Panc1 (cell line): Measurements from ENCODE around the gene ARFGEF2. TPM values are rescaled to one million over a fixed set of nuclear protein-coding genes. Genes with fewer than 3 reads are reported as not detected.
A peak's percentile ranks its signal among the peaks of the same experiment; 100 is the strongest.

Experiments used
- ATAC-seq: fragments of 200-7000 bp; cut with Tn5 transposase; 2 replicates; pipeline ENCODE4 v1.9.1; 2020; ENCODE audit warnings: mild to moderate bottlenecking, moderate library complexity
- BruUV-seq: library from RNA; stranded (reverse); fragments of 400-500 nt; replicated peaks from 2 replicates; lab custom pipeline; 2021; lab: Mats Ljungman, UMichigan
- CTCF ChIA-PET: fragments of 300-600 bp; sonication (Branson Sonifier 250); formaldehyde crosslinking; loops from one replicate; lab custom pipeline; 2022; ENCODE audit warnings: antibody characterized with exemption; lab: Charles Lee
- POLR2A ChIA-PET: fragments of 300-600 bp; sonication (Branson Sonifier 250); formaldehyde crosslinking; loops from one replicate; lab custom pipeline; 2022; ENCODE audit warnings: antibody characterized with exemption; lab: Charles Lee
- DNase-seq: peaks from one replicate; pipeline ENCODE4 v3.0.0-alpha.2; 2010; ENCODE audit warnings: low read depth, low spot score
- H3K27ac ChIP-seq: 2 replicates; pipeline ENCODE4 v1.5.1; 2011; ENCODE audit warnings: mild to moderate bottlenecking, low read length, inconsistent platforms
- H3K27me3 ChIP-seq: fragments of 200-500 bp; sonication (Bioruptor generic); 2 replicates; pipeline ENCODE4 v1.6.0; 2014; ENCODE audit warnings: low read length, inconsistent platforms; ENCODE audit not compliant: control insufficient read depth, insufficient read depth
- H3K36me3 ChIP-seq: fragments of 200-500 bp; sonication (Bioruptor generic); 2 replicates; pipeline ENCODE4 v1.5.1; 2014; ENCODE audit warnings: inconsistent platforms, mild to moderate bottlenecking, low read length, moderate library complexity; ENCODE audit not compliant: control insufficient read depth, insufficient read depth
- H3K4me1 ChIP-seq: 2 replicates; pipeline ENCODE4 v1.5.1; 2011; ENCODE audit warnings: inconsistent platforms, mild to moderate bottlenecking, low read length, moderate library complexity; ENCODE audit not compliant: control insufficient read depth, insufficient read depth
- H3K4me3 ChIP-seq, 2 experiments: 2 replicates each; pipeline ENCODE4 v1.5.1; 2011 to 2012; ENCODE audit warnings: low read depth in 2 of 2, low read length in 2 of 2, mild to moderate bottlenecking in 2 of 2, inconsistent platforms in 1 of 2, moderate library complexity in 1 of 2
- H3K9me3 ChIP-seq: fragments of 200-500 bp; sonication (Bioruptor generic); 2 replicates; pipeline ENCODE4 v1.5.1; 2014; ENCODE audit warnings: low read depth, mild to moderate bottlenecking, inconsistent platforms, low read length, moderate library complexity; ENCODE audit not compliant: control insufficient read depth, insufficient read depth
- CTCF ChIP-seq: fragments of 450-650 bp; IDR thresholded peaks from 2 replicates; pipeline ENCODE4 v1.5.1; 2017; ENCODE audit warnings: mild to moderate bottlenecking
- POLR2AphosphoS5 ChIP-seq: IDR thresholded peaks from 2 replicates; pipeline ENCODE4 v1.6.1; 2012; ENCODE audit warnings: mild to moderate bottlenecking, low read depth, low read length, moderate library complexity
- REST ChIP-seq, 2 experiments: IDR thresholded peaks; 2 replicates each; pipeline ENCODE4 v1.6.1; 2011 to 2012; ENCODE audit warnings: low read depth in 2 of 2, control low read depth in 1 of 2, low read length in 1 of 2, mild to moderate bottlenecking in 1 of 2, moderate library complexity in 1 of 2; ENCODE audit not compliant: insufficient read depth in 1 of 2
- SIN3A ChIP-seq: IDR thresholded peaks from 2 replicates; pipeline ENCODE4 v1.6.1; 2012; ENCODE audit warnings: low read depth, mild to moderate bottlenecking, low read length, moderate library complexity, borderline replicate concordance; ENCODE audit not compliant: insufficient read depth
- TCF7L2 ChIP-seq: IDR thresholded peaks from 2 replicates; pipeline ENCODE4 v1.6.1; 2011; ENCODE audit warnings: mild to moderate bottlenecking, low read depth, low read length, inconsistent platforms
- in situ Hi-C: cut with HindIII; loops from 2 replicates; pipeline ENCODE4 v1.10.0; 2016; ENCODE audit warnings: low sequenced_read_pairs, low pct_unique_long_range_greater_than_20kb
- intact Hi-C: fragments of 100-400 bp; cut with micrococcal nuclease; formaldehyde crosslinking; loops from one replicate; pipeline ENCODE4 v1.10.0; 2022; ENCODE audit not compliant: unreplicated experiment
- total RNA-seq: library from RNA; stranded (reverse); gene quantifications from one replicate; pipeline ENCODE4 v1.2.1, GENCODE V29; 2021; ENCODE audit not compliant: unreplicated experiment

The ARFGEF2 gene
- total RNA-seq, 1 experiment from 2014 or later = 36.6 TPM

- H3K9me3 ChIP-seq = no peaks in the 10 kb centered on the region
- intact Hi-C loops (no loop called here), in situ Hi-C loops (no loop called here)
- POLR2A ChIA-PET = no interaction called here
- no TSS peak for BruUV-seq
- CTCF ChIA-PET = no interaction called here
- no peaks in the 10 kb centered on the region for H3K4me1 ChIP-seq
- H3K4me3 ChIP-seq = no peak overlapping the region
- H3K27ac ChIP-seq = no peak overlapping the region
- H3K27me3 ChIP-seq = no peaks in the 10 kb centered on the region
- DNase-seq (no peak), ATAC-seq (no peak)
- H3K36me3 ChIP-seq = peaks cover 16% of the 10 kb centered on the region
- TF ChIP-seq TCF7L2 (no peak), POLR2AphosphoS5 (no peak), REST (IDR thresholded peaks at IDR 0.05; ENCODE audit: insufficient read depth in 1 of 2, low read depth in 2 of 2, low read length in 1 of 2) (no peak), CTCF (no peak), SIN3A (no peak)
These were observed 35.6 kb downstream of the ARFGEF2 start for GRCh38 chr20:48957053-48957481.

GRCh38 chr20:48957533-48957932 is 36.0 kb downstream of the ARFGEF2 start:
- CTCF ChIA-PET = no interaction called here
- ATAC-seq (peak; percentile 42; the same call in 1 of the 2 replicates), DNase-seq (no peak)
- in situ Hi-C loops (no loop called here), intact Hi-C loops (no loop called here)
- no peak for TF ChIP-seq SIN3A
- no peak for TF ChIP-seq POLR2AphosphoS5
- no peak for TF ChIP-seq CTCF
- TF ChIP-seq TCF7L2 = no peak
- TF ChIP-seq REST (IDR thresholded peaks at IDR 0.05; ENCODE audit: insufficient read depth in 1 of 2, low read depth in 2 of 2, low read length in 1 of 2) = no peak
- no peak overlapping the region for H3K4me3 ChIP-seq
- POLR2A ChIA-PET = no interaction called here
- peaks cover 14% of the 10 kb centered on the region for H3K36me3 ChIP-seq
- H3K27ac ChIP-seq = no peak overlapping the region
- no TSS peak for BruUV-seq
- no peaks in the 10 kb centered on the region for H3K27me3 ChIP-seq
- H3K4me1 ChIP-seq = no peaks in the 10 kb centered on the region
- H3K9me3 ChIP-seq = no peaks in the 10 kb centered on the region
